H1 (cell line): ENCODE results near the gene SLC23A2.

ENCODE experiments used
- BRCA1 ChIP-seq: IDR thresholded peaks from 2 replicates; pipeline ENCODE4 v1.6.1; 2012; ENCODE audit warnings: low read depth, low read length, improper control_type of control experiment
- GTF2F1 ChIP-seq: IDR thresholded peaks from 2 replicates; pipeline ENCODE4 v1.6.1; 2012; ENCODE audit warnings: low read depth, low read length, improper control_type of control experiment, borderline replicate concordance
- HDAC6 ChIP-seq: IDR thresholded peaks from one replicate; pipeline ENCODE4 v1.7.1; 2012; ENCODE audit warnings: low read depth, mild to moderate bottlenecking, inconsistent platforms, low read length, moderate library complexity
- NRF1 ChIP-seq: IDR thresholded peaks from 2 replicates; pipeline ENCODE4 v1.6.1; 2011; ENCODE audit warnings: mild to moderate bottlenecking, low read depth, low read length, improper control_type of control experiment
- POLR2A ChIP-seq, 2 experiments: IDR thresholded peaks; 1 replicate in 1 of 2; 2 replicates in 1 of 2; pipeline ENCODE4 v1.6.1; 2011; ENCODE audit warnings: low read depth in 2 of 2, low read length in 2 of 2, mild to moderate bottlenecking in 2 of 2; ENCODE audit errors: control extremely low read depth in 1 of 2
- SP2 ChIP-seq: IDR thresholded peaks from 2 replicates; pipeline ENCODE4 v1.6.1; 2012; ENCODE audit warnings: mild to moderate bottlenecking, low read length, inconsistent platforms
- YY1 ChIP-seq: IDR thresholded peaks from 2 replicates; pipeline ENCODE4 v1.6.1; 2011; ENCODE audit warnings: low read depth, mild to moderate bottlenecking, low read length
- TF ChIP-seq, protein P1 (sequence below), 3 experiments: IDR thresholded peaks; 1 replicate in 2 of 3; 2 replicates in 1 of 3; pipeline versions ENCODE4 v1.5.1 to v1.6.1; 2011; ENCODE audit warnings: low read length in 3 of 3, mild to moderate bottlenecking in 3 of 3, inconsistent platforms in 2 of 3, low read depth in 1 of 3, moderate library complexity in 1 of 3; ENCODE audit not compliant: insufficient read depth in 1 of 3; ENCODE audit errors: control extremely low read depth in 1 of 3
- TF ChIP-seq, protein P2 (sequence below): IDR thresholded peaks from 2 replicates; pipeline ENCODE4 v1.6.1; 2012; ENCODE audit warnings: inconsistent platforms

DNA sequence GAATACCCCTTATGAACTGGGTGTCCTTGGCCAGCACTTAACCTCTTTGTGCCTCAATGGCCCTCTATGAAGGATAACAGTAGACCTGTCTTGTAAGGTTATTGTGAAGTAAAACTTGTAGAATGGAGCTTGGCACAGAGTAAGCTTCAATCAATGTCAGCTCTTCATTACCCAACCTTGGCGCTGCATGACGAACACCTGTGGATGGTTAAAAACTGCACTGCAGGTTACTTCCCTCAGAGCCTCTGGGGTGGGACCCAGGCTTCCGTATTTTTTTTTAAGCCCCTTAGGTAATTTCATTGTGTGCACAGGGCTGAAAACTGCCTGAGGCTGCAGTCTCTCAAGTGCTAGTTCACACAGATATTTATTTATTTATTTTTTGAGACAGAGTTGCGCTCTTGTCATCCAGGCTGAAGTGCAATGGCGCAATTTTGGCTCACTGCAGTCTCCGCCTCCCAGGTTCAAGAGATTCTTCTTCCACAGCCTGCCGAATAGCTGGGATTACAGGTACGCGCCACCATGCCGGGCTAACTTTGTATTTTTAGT, 42.8 kb upstream of the SLC23A2 start:
- TF ChIP-seq, protein P1, sequence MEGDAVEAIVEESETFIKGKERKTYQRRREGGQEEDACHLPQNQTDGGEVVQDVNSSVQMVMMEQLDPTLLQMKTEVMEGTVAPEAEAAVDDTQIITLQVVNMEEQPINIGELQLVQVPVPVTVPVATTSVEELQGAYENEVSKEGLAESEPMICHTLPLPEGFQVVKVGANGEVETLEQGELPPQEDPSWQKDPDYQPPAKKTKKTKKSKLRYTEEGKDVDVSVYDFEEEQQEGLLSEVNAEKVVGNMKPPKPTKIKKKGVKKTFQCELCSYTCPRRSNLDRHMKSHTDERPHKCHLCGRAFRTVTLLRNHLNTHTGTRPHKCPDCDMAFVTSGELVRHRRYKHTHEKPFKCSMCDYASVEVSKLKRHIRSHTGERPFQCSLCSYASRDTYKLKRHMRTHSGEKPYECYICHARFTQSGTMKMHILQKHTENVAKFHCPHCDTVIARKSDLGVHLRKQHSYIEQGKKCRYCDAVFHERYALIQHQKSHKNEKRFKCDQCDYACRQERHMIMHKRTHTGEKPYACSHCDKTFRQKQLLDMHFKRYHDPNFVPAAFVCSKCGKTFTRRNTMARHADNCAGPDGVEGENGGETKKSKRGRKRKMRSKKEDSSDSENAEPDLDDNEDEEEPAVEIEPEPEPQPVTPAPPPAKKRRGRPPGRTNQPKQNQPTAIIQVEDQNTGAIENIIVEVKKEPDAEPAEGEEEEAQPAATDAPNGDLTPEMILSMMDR (IDR thresholded peaks at IDR 0.05; ENCODE audit: control extremely low read depth in 1 of 3, insufficient read depth in 1 of 3, low read depth in 1 of 3, low read length in 3 of 3), result no peak
- no peak for TF ChIP-seq BRCA1
- TF ChIP-seq NRF1, result no peak
- no peak for TF ChIP-seq HDAC6
- no peak for TF ChIP-seq POLR2A (IDR thresholded peaks at IDR 0.05; ENCODE audit: control extremely low read depth in 1 of 2, low read depth in 2 of 2, low read length in 2 of 2)
- TF ChIP-seq, protein P2, sequence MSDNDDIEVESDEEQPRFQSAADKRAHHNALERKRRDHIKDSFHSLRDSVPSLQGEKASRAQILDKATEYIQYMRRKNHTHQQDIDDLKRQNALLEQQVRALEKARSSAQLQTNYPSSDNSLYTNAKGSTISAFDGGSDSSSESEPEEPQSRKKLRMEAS, result no peak
- no peak for TF ChIP-seq GTF2F1
- TF ChIP-seq SP2, result no peak
- no peak for TF ChIP-seq YY1
